Stimulated activated CD8-positive, alpha-beta memory T cell treated with anti-CD3 and anti-CD28 coated beads, Interleukin-2, amount 100 ng/mL, for 1 hour (primary cell): ENCODE results near the gene PPP1R3F.
"Not testable (repeated sequence)": the region's sequence is repeated elsewhere in the genome, so short reads cannot be mapped to it uniquely, and the experiment has no call there.

Experiments
- DNase-seq, 2 donors: peaks; one replicate each; pipeline ENCODE4 v3.0.0-alpha.2; 2020; ENCODE audit warnings: low read depth in 2 of 2

The PPP1R3F gene

GRCh38 chrX:49273181-49273727 is 3.7 kb downstream of the PPP1R3F start:
- no peak for DNase-seq

GRCh38 chrX:49276207-49276606 is 6.6 kb downstream of the PPP1R3F start:
- DNase-seq, result no peak

GRCh38 chrX:49276671-49277534 is 7.3 kb downstream of the PPP1R3F start:
- DNase-seq, result no peak

- no peak for DNase-seq
Measured at GRCh38 chrX:49277535-49277830, 7.9 kb downstream of the PPP1R3F start.

GRCh38 chrX:49278081-49278480 is 8.5 kb downstream of the PPP1R3F start:
- no peak for DNase-seq

GRCh38 chrX:49282647-49283011 is 13.0 kb downstream of the PPP1R3F start:
- DNase-seq, result no peak

GRCh38 chrX:49284212-49284611 is 14.6 kb downstream of the PPP1R3F start:
- DNase-seq, result no peak

GRCh38 chrX:49286136-49286535 is 16.5 kb downstream of the PPP1R3F start:
- DNase-seq, result no peak

- DNase-seq, result no peak
Measured at GRCh38 chrX:49286581-49286980, 17.0 kb downstream of the PPP1R3F start.

- DNase-seq, result no peak
Measured at GRCh38 chrX:49287665-49288064, 18.1 kb downstream of the PPP1R3F start.

GRCh38 chrX:49290215-49290614 is 20.6 kb downstream of the PPP1R3F start:
- no peak for DNase-seq

GRCh38 chrX:49291615-49292337 is 22.2 kb downstream of the PPP1R3F start:
- peak; percentile 33 to 37 for DNase-seq

- no peak for DNase-seq
Measured at GRCh38 chrX:49292400-49293362, 23.1 kb downstream of the PPP1R3F start.

- DNase-seq, result not testable (repeated sequence)
Measured at GRCh38 chrX:49299293-49299692, 29.7 kb downstream of the PPP1R3F start.

GRCh38 chrX:49300703-49301102 is 31.1 kb downstream of the PPP1R3F start:
- DNase-seq, result no peak

GRCh38 chrX:49303346-49303745 is 33.8 kb downstream of the PPP1R3F start, which contains the start of gene GAGE10:
GAGE10 (plus strand) TSS chrX:49303646; CDS start chrX:49304860, 1,214 bp downstream.
- DNase-seq, result no peak

GRCh38 chrX:49307775-49308174 is 38.2 kb downstream of the PPP1R3F start:
- DNase-seq, result not testable (repeated sequence)

- DNase-seq, result no peak
Measured at GRCh38 chrX:49308604-49309269, 39.1 kb downstream of the PPP1R3F start.

GRCh38 chrX:49309401-49309981 is 39.9 kb downstream of the PPP1R3F start:
- no peak for DNase-seq

- no peak for DNase-seq
Measured at GRCh38 chrX:49310371-49310770, 40.8 kb downstream of the PPP1R3F start.

GRCh38 chrX:49312176-49312575 is 42.6 kb downstream of the PPP1R3F start:
- no peak for DNase-seq
